Measurements from ENCODE around the gene NDUFB2. TPM values are rescaled to one million over a fixed set of nuclear protein-coding genes. Genes with fewer than 3 reads are reported as not detected.
"Not testable (repeated sequence)": the region's sequence is repeated elsewhere in the genome, so short reads cannot be mapped to it uniquely, and the experiment has no call there.

The NDUFB2 gene
- 100 to 1,000 TPM; 179 to 198 TPM for total RNA-seq
- long read RNA-seq, donor 1, transcript NDUFB2-201 (4 exons, 504 nt) = major isoform, 35 of 41 reads
- long read RNA-seq, donor 1, partial matches to known transcripts = 0 of 41 reads
- long read RNA-seq, donor 1, other reads (novel, unspliced or antisense) = 5 of 41 reads
- long read RNA-seq, donor 2, transcript NDUFB2-201 (4 exons, 504 nt) = major isoform, 27 of 39 reads
- long read RNA-seq, donor 2, partial matches to known transcripts = 0 of 39 reads
- long read RNA-seq, donor 2, other reads (novel, unspliced or antisense) = 6 of 39 reads

GRCh38 chr7:140696680-140697446, at the start of gene NDUFB2:
Gene NDUFB2, plus strand, starts transcription at chr7:140696708. Its CDS starts 37 bp downstream, at chr7:140696745.
- peak; percentile 99 for DNase-seq (ENCODE audit: low spot score)

GRCh38 chr7:140646931-140647647, 49.4 kb upstream of the NDUFB2 start:
- intact Hi-C loops (cut with DNase I) = no loop called here
- peak; percentile 76 for DNase-seq (ENCODE audit: low spot score)

More at GRCh38 chr7:140696680-140697446, at the start of gene NDUFB2:
- intact Hi-C loops (cut with DNase I) = no loop called here

- intact Hi-C loops (cut with DNase I) = loop anchor here (2.0 to 5.0 kb wide), 3 partner anchors 131 to 363 kb away; partner anchors contain the start of gene MRPS33 (in 1 of the 2)
- peak; percentile 53 for DNase-seq (ENCODE audit: low spot score)
These were observed 46.8 kb upstream of the NDUFB2 start for GRCh38 chr7:140649556-140650205.

- intact Hi-C loops (cut with DNase I) = loop anchor here (5.0 kb wide), 2 partner anchors 133 to 362 kb away; partner anchors contain the start of gene MRPS33 (in 1 of the 2)
- DNase-seq (ENCODE audit: low spot score) = peak; percentile 23
These were observed 46.1 kb upstream of the NDUFB2 start for GRCh38 chr7:140650367-140650766.

GRCh38 chr7:140653319-140654108, 43.0 kb upstream of the NDUFB2 start:
- peak; percentile 76 for DNase-seq (ENCODE audit: low spot score)
- intact Hi-C loops (cut with DNase I) = loop anchor here (2.0 to 5.0 kb wide), 3 partner anchors 136 to 359 kb away; partner anchors contain the start of gene MRPS33 (in 1 of the 2)

- intact Hi-C loops (cut with DNase I) = loop anchor here (2.0 to 5.0 kb wide), 3 partner anchors 137 to 358 kb away; partner anchors contain the start of gene MRPS33 (in 1 of the 2)
- DNase-seq (ENCODE audit: low spot score) = no peak
These were observed 42.5 kb upstream of the NDUFB2 start for GRCh38 chr7:140654109-140654387.

GRCh38 chr7:140654661-140655060, 41.8 kb upstream of the NDUFB2 start:
- DNase-seq (ENCODE audit: low spot score) = peak; percentile 18
- intact Hi-C loops (cut with DNase I) = loop anchor here (2.0 to 5.0 kb wide), 3 partner anchors 137 to 358 kb away; partner anchors contain the start of gene MRPS33 (in 1 of the 2)

GRCh38 chr7:140655511-140656408, 40.7 kb upstream of the NDUFB2 start:
- DNase-seq (ENCODE audit: low spot score) = peak; percentile 64
- intact Hi-C loops (cut with DNase I) = loop anchor here in 1 of 2 donors (2.0 kb wide), 1 partner anchor 143 kb away; no protein-coding TSS in a partner anchor

GRCh38 chr7:140656548-140657515, 39.7 kb upstream of the NDUFB2 start:
- intact Hi-C loops (cut with DNase I) = no loop called here
- DNase-seq (ENCODE audit: low spot score) = peak; percentile 73

- intact Hi-C loops (cut with DNase I) = no loop called here
- peak; percentile 12 for DNase-seq (ENCODE audit: low spot score)
These were observed 38.6 kb upstream of the NDUFB2 start for GRCh38 chr7:140657891-140658290.

- DNase-seq (ENCODE audit: low spot score) = peak; percentile 56
- intact Hi-C loops (cut with DNase I) = no loop called here
These were observed 36.7 kb upstream of the NDUFB2 start for GRCh38 chr7:140659856-140660255.

- DNase-seq (ENCODE audit: low spot score) = no peak
- intact Hi-C loops (cut with DNase I) = no loop called here
These were observed 35.4 kb upstream of the NDUFB2 start for GRCh38 chr7:140661124-140661523.

- intact Hi-C loops (cut with DNase I); DNase-seq (ENCODE audit: low spot score): not testable (repeated sequence)
These were observed 33.6 kb upstream of the NDUFB2 start for GRCh38 chr7:140662938-140663337.

- intact Hi-C loops (cut with DNase I) = no loop called here
- DNase-seq (ENCODE audit: low spot score) = no peak
These were observed 29.0 kb upstream of the NDUFB2 start for GRCh38 chr7:140667476-140667875.

GRCh38 chr7:140668641-140669040, 27.9 kb upstream of the NDUFB2 start:
- intact Hi-C loops (cut with DNase I) = no loop called here
- no peak for DNase-seq (ENCODE audit: low spot score)

- DNase-seq (ENCODE audit: low spot score) = no peak
- intact Hi-C loops (cut with DNase I) = no loop called here
These were observed 27.2 kb upstream of the NDUFB2 start for GRCh38 chr7:140669352-140669751.
